GM12801 (cell line): ENCODE data around the gene TRIM71.

Experiments used
- TF ChIP-seq, protein P1 (sequence below): IDR thresholded peaks from one replicate; pipeline ENCODE4 v1.5.1; 2011; ENCODE audit warnings: control low read depth; ENCODE audit not compliant: insufficient read length; ENCODE audit errors: extremely low read depth

The TRIM71 gene

DNA sequence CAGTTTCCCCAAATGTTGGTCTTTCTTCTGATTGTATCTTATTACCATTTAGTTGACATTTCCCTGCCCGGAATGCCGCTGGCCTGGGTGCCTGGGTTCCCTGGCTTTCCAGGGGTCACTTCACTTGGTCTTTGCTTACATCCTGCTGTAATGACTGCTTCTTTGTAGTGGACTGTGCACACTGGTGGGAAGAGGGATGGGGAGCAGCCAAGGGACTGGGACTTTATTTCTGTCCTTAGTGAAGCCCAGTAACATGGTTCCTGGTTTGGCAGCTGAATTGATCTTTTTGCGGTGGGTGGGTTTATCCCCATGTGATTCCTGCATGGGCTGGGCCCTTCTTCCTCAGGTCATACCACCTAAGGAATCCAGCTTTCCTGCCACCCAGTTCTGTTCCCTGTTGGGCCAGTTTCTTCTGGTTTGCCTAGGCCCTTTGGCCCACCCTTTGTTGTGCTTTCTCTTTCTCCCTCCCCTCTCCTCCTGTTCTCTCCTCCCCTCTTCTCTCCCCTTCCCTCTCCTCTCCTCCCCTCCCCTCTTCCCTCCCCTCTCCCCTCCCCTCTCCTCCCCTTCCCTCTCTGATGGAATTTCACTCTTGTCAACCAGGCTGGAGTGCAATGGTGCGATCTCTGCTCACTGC, 41.9 kb downstream of the TRIM71 start:
- TF ChIP-seq, protein P1, sequence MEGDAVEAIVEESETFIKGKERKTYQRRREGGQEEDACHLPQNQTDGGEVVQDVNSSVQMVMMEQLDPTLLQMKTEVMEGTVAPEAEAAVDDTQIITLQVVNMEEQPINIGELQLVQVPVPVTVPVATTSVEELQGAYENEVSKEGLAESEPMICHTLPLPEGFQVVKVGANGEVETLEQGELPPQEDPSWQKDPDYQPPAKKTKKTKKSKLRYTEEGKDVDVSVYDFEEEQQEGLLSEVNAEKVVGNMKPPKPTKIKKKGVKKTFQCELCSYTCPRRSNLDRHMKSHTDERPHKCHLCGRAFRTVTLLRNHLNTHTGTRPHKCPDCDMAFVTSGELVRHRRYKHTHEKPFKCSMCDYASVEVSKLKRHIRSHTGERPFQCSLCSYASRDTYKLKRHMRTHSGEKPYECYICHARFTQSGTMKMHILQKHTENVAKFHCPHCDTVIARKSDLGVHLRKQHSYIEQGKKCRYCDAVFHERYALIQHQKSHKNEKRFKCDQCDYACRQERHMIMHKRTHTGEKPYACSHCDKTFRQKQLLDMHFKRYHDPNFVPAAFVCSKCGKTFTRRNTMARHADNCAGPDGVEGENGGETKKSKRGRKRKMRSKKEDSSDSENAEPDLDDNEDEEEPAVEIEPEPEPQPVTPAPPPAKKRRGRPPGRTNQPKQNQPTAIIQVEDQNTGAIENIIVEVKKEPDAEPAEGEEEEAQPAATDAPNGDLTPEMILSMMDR, result no peak

DNA sequence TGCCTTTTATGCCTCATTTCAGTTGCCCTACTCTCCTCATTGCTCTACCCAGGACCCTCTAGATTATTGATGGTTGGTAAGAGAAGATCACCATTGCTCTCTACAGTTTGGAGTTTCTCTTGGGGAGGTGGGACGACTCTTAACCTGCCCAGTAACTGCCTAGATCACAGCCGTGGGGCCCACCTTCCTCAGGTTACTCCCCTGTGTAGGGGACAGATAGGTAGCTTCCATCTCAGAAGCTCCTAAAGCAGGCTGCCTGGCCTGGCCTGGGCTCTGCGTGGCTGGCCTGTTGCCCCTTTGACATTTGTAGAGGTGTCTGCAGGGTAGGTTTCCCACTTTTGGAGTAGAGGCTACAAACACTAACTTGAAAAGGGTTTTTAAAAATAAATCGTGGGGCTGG, 42.7 kb downstream of the TRIM71 start:
- TF ChIP-seq, protein P1, result no peak

DNA sequence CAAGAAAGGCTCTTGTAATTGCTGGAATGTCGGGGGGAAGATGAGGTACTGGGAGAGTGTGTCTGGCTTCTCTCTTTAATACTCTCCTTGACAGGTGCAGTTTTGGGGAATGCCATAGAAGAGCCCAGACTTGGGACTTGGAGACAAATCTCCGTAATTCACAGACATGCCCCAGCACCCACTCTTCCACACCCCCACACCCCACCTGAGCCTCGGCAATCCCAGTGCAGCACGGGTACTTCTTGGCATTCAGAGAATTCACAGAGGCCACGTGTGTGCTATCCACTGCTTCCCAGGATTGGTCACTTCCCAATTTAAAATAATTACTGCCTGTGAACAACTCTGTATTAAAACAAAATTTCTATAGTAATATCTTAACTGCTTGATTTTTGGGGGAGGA, 43.9 kb downstream of the TRIM71 start:
- TF ChIP-seq, protein P1, result no peak

DNA sequence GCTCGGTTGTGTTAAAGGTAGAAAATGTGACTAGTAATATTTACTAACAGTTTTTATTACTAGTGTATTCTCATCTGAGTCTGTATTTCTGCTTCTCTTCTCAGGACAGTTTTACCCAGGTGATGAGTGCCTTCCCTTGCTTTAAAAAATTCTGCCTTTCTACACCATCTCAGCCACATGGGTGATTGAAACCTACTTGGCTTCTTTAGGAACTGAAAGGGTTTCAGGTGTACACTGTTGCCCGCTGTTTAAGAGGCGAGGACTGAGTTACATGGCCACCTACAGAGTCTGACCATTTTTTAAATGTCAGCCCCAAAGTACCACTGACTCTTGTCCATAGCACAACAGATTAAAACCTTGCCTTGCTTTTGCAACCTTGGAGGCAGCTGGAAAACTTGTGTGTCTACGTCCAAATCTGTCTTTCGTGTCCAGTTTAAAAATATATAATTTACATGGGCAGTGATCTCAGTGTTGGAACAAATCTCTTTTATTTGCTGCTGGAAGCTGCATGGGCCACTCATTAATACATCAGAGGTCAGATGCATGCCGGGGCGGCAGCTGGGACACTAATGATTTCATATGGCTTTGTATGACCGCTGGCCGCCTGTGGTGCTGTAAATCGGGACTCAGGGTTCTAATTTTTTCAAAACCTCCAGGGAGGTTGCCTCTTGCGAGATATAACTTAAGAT, 44.6 kb downstream of the TRIM71 start:
- TF ChIP-seq, protein P1, result no peak

DNA sequence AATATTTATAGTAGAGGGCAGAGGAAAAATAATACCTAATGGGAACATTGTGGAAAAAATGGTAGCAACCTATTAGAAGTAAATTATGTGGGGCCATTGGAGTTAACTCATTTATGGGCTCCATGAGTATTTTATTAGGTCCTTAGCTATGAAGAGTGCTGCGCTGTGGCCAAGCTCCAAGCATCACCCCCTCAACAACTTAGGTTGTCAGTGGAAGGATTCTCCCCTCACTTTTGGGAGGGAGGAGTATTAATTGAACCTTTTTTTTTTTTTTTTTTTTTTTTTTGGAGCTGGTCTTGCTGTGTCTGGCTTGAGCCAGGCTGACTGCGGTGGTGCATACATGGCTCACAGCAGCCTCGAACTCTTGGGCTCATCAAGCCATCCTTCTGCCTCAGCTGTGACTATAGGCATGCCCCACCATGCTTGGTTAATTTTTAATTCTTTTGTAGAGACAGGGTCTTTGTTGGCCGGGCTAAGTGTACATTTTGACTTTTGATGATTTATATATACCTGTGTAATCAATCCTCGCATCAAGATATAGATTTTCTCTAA, 45.2 kb downstream of the TRIM71 start:
- TF ChIP-seq, protein P1, result no peak

DNA sequence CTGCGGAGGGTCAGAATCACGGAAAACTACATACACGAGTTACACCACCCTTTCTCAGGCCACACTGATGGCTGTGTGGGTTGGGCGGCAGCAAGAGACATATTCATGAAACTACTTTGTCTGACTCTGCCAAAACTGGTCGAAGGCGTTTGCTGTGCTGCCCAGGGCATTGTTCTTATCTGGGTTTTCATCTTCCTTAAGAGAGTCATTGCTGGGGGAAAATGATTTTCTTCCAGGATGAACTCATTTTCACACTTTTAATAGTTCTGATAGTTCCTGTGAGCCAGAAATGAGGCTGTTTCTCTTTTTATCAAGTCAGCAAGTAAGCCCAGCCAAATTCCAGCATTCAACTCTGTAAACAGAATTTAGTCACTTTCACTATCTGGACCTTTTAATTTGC, 47.6 kb downstream of the TRIM71 start:
- TF ChIP-seq, protein P1, result no peak

DNA sequence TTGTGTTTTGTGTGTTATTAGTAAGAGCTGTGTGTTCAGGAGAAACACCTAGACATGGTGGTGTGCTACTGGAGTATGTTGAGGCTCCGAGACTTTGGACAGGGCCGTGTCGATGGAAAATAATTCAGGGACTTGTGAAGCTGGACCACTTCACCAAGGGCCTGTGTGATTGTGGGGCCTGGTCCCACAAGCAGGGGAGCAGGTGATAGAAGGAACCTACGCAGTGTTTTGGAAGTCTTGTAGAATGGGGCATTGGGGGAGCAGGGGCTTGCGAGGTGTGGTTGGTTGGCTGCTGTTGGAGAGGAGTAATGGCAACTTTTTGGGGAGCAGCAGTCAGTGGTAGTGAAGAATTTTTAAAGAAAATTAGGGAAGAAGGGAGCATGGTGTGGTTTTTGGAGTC, 48.7 kb downstream of the TRIM71 start:
- TF ChIP-seq, protein P1, result no peak
